ENCODE measurements around the gene LIMS2. TPM values are rescaled to one million over a fixed set of nuclear protein-coding genes. Genes with fewer than 3 reads are reported as not detected.

The LIMS2 gene
- polyA plus RNA-seq, 1 donor (not counting 4 experiments of a cell fraction or from before 2014, with no cell fraction given): not detected

GRCh38 chr2:127625572-127625951 lies 49.8 kb downstream of the LIMS2 start:
- Histone ChIP-seq H3K9ac (ENCODE audit: control insufficient read depth, extremely low read depth, insufficient read depth, low read length) (no peak overlapping the region), H3K4me3 (ENCODE audit: control insufficient read depth in 2 of 3, extremely low read depth in 1 of 3, insufficient read depth in 2 of 3, low read depth in 1 of 3, low read length in 3 of 3) (no peak overlapping the region), H3K9me1 (ENCODE audit: control insufficient read depth, extremely low read depth, insufficient read depth, low read length) (no peaks in the 10 kb centered on the region), H3K4me1 (ENCODE audit: control insufficient read depth, extremely low read depth, insufficient read depth, low read length) (peaks cover 5% of the 10 kb centered on the region), H3K27me3 (ENCODE audit: control insufficient read depth, extremely low read depth, insufficient read depth, low read length) (no peaks in the 10 kb centered on the region), H3K79me2 (ENCODE audit: control insufficient read depth, insufficient read depth, low read length) (no peaks in the 10 kb centered on the region), H3K9me3 (ENCODE audit: control insufficient read depth, low read depth, low read length) (no peaks in the 10 kb centered on the region), H2AFZ (ENCODE audit: control insufficient read depth, low read length) (no peak overlapping the region), H3K27ac (ENCODE audit: control insufficient read depth, insufficient read depth, low read length) (no peak overlapping the region), H3K36me3 (ENCODE audit: control insufficient read depth in 2 of 2, extremely low read depth in 1 of 2, insufficient read depth in 2 of 2, low read length in 2 of 2) (no peaks in the 10 kb centered on the region), H3K4me2 (ENCODE audit: control insufficient read depth, extremely low read depth, insufficient read depth, low read depth, low read length) (no peak overlapping the region), H4K20me1 (ENCODE audit: control insufficient read depth, extremely low read depth, insufficient read depth, low read length) (no peaks in the 10 kb centered on the region)
- no peak for TF ChIP-seq EZH2 (IDR thresholded peaks at IDR 0.05; ENCODE audit: low read length)
- TF ChIP-seq CTCF (optimal IDR thresholded peaks at IDR 0.05 in 1 of 3, IDR thresholded peaks at IDR 0.05 in 1 of 3, conservative IDR thresholded peaks at IDR 0.05 in 1 of 3; ENCODE audit: extremely low read depth in 1 of 3, insufficient read depth in 2 of 3, low read length in 3 of 3): no peak
- dilution Hi-C loops (cut with MboI; ENCODE audit: extremely low pct_ligation_motif_present, low sequenced_read_pairs): no loop called here
- DNase-seq (ENCODE audit: low read depth, low spot score): no peak
- FAIRE-seq: no peak

- no peak overlapping the region for H3K9ac ChIP-seq (ENCODE audit: control insufficient read depth, extremely low read depth, insufficient read depth, low read length)
- H3K9me3 ChIP-seq (ENCODE audit: control insufficient read depth, low read depth, low read length): no peaks in the 10 kb centered on the region
- no peak overlapping the region for H3K4me3 ChIP-seq (ENCODE audit: control insufficient read depth in 2 of 3, extremely low read depth in 1 of 3, insufficient read depth in 2 of 3, low read depth in 1 of 3, low read length in 3 of 3)
- no peak overlapping the region for H3K4me2 ChIP-seq (ENCODE audit: control insufficient read depth, extremely low read depth, insufficient read depth, low read depth, low read length)
- TF ChIP-seq CTCF (optimal IDR thresholded peaks at IDR 0.05 in 1 of 3, IDR thresholded peaks at IDR 0.05 in 1 of 3, conservative IDR thresholded peaks at IDR 0.05 in 1 of 3; ENCODE audit: extremely low read depth in 1 of 3, insufficient read depth in 2 of 3, low read length in 3 of 3) (no peak), EZH2 (IDR thresholded peaks at IDR 0.05; ENCODE audit: low read length) (no peak)
- H3K4me1 ChIP-seq (ENCODE audit: control insufficient read depth, extremely low read depth, insufficient read depth, low read length): peaks cover 5% of the 10 kb centered on the region
- H3K79me2 ChIP-seq (ENCODE audit: control insufficient read depth, insufficient read depth, low read length): no peaks in the 10 kb centered on the region
- H3K27ac ChIP-seq (ENCODE audit: control insufficient read depth, insufficient read depth, low read length): no peak overlapping the region
- no peak for FAIRE-seq
- H3K27me3 ChIP-seq (ENCODE audit: control insufficient read depth, extremely low read depth, insufficient read depth, low read length): peaks cover 2% of the 10 kb centered on the region
- no peaks in the 10 kb centered on the region for H3K36me3 ChIP-seq (ENCODE audit: control insufficient read depth in 2 of 2, extremely low read depth in 1 of 2, insufficient read depth in 2 of 2, low read length in 2 of 2)
- dilution Hi-C loops (cut with MboI; ENCODE audit: extremely low pct_ligation_motif_present, low sequenced_read_pairs): no loop called here
- no peak for DNase-seq (ENCODE audit: low read depth, low spot score)
- no peak overlapping the region for H2AFZ ChIP-seq (ENCODE audit: control insufficient read depth, low read length)
- no peaks in the 10 kb centered on the region for H4K20me1 ChIP-seq (ENCODE audit: control insufficient read depth, extremely low read depth, insufficient read depth, low read length)
- H3K9me1 ChIP-seq (ENCODE audit: control insufficient read depth, extremely low read depth, insufficient read depth, low read length): no peaks in the 10 kb centered on the region
Measured at GRCh38 chr2:127624756-127625571, 50.4 kb downstream of the LIMS2 start.
